ENCODE data around the gene RPAP3.

DNA sequence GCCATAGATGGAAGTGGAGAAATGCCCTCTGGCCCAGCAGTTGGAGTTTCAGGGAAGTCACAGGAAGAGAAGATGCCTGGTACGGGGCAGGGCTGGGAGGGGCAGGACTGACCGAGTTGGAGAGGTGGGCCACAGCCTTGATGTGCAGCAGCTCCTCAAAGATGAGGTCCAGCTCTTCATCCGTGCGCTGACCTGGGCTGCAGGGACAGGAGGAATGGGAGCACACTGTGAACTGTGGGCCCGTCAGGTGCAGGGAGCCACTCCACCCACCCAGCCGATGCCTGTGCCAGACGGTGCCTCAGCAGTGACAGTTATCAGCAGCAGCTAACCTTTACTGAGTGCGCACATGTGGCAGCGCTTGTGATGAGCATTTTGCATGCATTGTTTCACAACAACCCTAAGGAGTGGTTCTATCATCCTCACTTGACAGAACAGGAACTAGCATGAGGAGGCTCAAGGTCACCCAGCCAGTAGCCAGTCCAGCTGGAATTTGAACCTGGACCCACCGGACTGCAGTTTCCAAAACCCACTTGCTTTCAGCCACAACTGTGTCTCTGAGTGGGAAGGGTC lies 44.5 kb upstream of the RPAP3 start:
- TF ChIP-seq, protein P1, sequence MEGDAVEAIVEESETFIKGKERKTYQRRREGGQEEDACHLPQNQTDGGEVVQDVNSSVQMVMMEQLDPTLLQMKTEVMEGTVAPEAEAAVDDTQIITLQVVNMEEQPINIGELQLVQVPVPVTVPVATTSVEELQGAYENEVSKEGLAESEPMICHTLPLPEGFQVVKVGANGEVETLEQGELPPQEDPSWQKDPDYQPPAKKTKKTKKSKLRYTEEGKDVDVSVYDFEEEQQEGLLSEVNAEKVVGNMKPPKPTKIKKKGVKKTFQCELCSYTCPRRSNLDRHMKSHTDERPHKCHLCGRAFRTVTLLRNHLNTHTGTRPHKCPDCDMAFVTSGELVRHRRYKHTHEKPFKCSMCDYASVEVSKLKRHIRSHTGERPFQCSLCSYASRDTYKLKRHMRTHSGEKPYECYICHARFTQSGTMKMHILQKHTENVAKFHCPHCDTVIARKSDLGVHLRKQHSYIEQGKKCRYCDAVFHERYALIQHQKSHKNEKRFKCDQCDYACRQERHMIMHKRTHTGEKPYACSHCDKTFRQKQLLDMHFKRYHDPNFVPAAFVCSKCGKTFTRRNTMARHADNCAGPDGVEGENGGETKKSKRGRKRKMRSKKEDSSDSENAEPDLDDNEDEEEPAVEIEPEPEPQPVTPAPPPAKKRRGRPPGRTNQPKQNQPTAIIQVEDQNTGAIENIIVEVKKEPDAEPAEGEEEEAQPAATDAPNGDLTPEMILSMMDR (IDR thresholded peaks at IDR 0.05 in 8 of 11, conservative IDR thresholded peaks at IDR 0.05 in 3 of 11), result no peak
- no peak for TF ChIP-seq POLR2A (IDR thresholded peaks at IDR 0.05)
- peak in 2 of 3 donors; percentile 14 to 29 for TF ChIP-seq POLR2AphosphoS5 (IDR thresholded peaks at IDR 0.05)

Measured in spleen (tissue), 7 donors.